Stimulated activated naive CD8-positive, alpha-beta T cell treated with anti-CD3 and anti-CD28 coated beads, Interleukin-15, Interleukin-2, amounts not matched to agents 100 ng/mL and 50 ng/mL, for 24 hours (primary cell): ENCODE data around the gene GOSR1.
A peak's percentile ranks its signal among the peaks of the same experiment; 100 is the strongest.
"Not testable (repeated sequence)": the region's sequence is repeated elsewhere in the genome, so short reads cannot be mapped to it uniquely, and the experiment has no call there.

Source experiments
- H3K27ac Mint-ChIP-seq: one replicate; pipeline ENCODE4 v1.8.0; 2021; ENCODE audit warnings: mild to moderate bottlenecking, mixed read lengths
- H3K27me3 Mint-ChIP-seq: one replicate; pipeline ENCODE4 v1.8.0; 2021; ENCODE audit warnings: mixed read lengths
- H3K36me3 Mint-ChIP-seq: one replicate; pipeline ENCODE4 v1.8.0; 2021; ENCODE audit warnings: low read depth, mixed read lengths
- H3K4me1 Mint-ChIP-seq: one replicate; pipeline ENCODE4 v1.8.0; 2021; ENCODE audit warnings: low read depth, mixed read lengths
- H3K4me3 Mint-ChIP-seq: one replicate; pipeline ENCODE4 v1.8.0; 2021; ENCODE audit warnings: mild to moderate bottlenecking, mixed read lengths
- H3K9me3 Mint-ChIP-seq: one replicate; pipeline ENCODE4 v1.8.0; 2021; ENCODE audit warnings: mixed read lengths

The GOSR1 gene

GRCh38 chr17:30549181-30549580, 72.0 kb downstream of the GOSR1 start:
- not testable (repeated sequence) for H3K9me3 Mint-ChIP-seq, H3K27me3 Mint-ChIP-seq, H3K27ac Mint-ChIP-seq, H3K36me3 Mint-ChIP-seq, H3K4me3 Mint-ChIP-seq
- peaks cover 12% of the 10 kb centered on the region for H3K4me1 Mint-ChIP-seq

GRCh38 chr17:30549864-30550511, 72.8 kb downstream of the GOSR1 start:
- no peaks in the 10 kb centered on the region for H3K9me3 Mint-ChIP-seq
- peaks cover 12% of the 10 kb centered on the region for H3K4me1 Mint-ChIP-seq
- no peak overlapping the region for H3K27ac Mint-ChIP-seq
- no peaks in the 10 kb centered on the region for H3K36me3 Mint-ChIP-seq
- H3K4me3 Mint-ChIP-seq = no peak overlapping the region
- no peaks in the 10 kb centered on the region for H3K27me3 Mint-ChIP-seq

- H3K4me1 Mint-ChIP-seq = peaks cover 12% of the 10 kb centered on the region
- no peaks in the 10 kb centered on the region for H3K9me3 Mint-ChIP-seq
- H3K27ac Mint-ChIP-seq = peak overlapping the region; percentile 21
- no peaks in the 10 kb centered on the region for H3K27me3 Mint-ChIP-seq
- H3K4me3 Mint-ChIP-seq = no peak overlapping the region
- H3K36me3 Mint-ChIP-seq = no peaks in the 10 kb centered on the region
These were observed 73.5 kb downstream of the GOSR1 start for GRCh38 chr17:30550512-30551273.

- H3K27me3 Mint-ChIP-seq, H3K9me3 Mint-ChIP-seq, H3K36me3 Mint-ChIP-seq, H3K4me3 Mint-ChIP-seq, H3K27ac Mint-ChIP-seq: not testable (repeated sequence)
- H3K4me1 Mint-ChIP-seq = peaks cover 12% of the 10 kb centered on the region
These were observed 74.2 kb downstream of the GOSR1 start for GRCh38 chr17:30551274-30551995.

GRCh38 chr17:30551996-30552339, 74.8 kb downstream of the GOSR1 start:
- Mint-ChIP-seq H3K36me3 (no peaks in the 10 kb centered on the region), H3K9me3 (no peaks in the 10 kb centered on the region), H3K4me1 (peaks cover 12% of the 10 kb centered on the region), H3K27me3 (no peaks in the 10 kb centered on the region), H3K4me3 (no peak overlapping the region), H3K27ac (no peak overlapping the region)

GRCh38 chr17:30552994-30553566, 75.9 kb downstream of the GOSR1 start:
- no peak overlapping the region for H3K27ac Mint-ChIP-seq
- H3K36me3 Mint-ChIP-seq = no peaks in the 10 kb centered on the region
- peaks cover 16% of the 10 kb centered on the region for H3K4me1 Mint-ChIP-seq
- H3K4me3 Mint-ChIP-seq = no peak overlapping the region
- H3K9me3 Mint-ChIP-seq = no peaks in the 10 kb centered on the region
- no peaks in the 10 kb centered on the region for H3K27me3 Mint-ChIP-seq

- H3K36me3 Mint-ChIP-seq, H3K27me3 Mint-ChIP-seq, H3K27ac Mint-ChIP-seq, H3K9me3 Mint-ChIP-seq, H3K4me3 Mint-ChIP-seq: not testable (repeated sequence)
- peaks cover 16% of the 10 kb centered on the region for H3K4me1 Mint-ChIP-seq
These were observed 76.7 kb downstream of the GOSR1 start for GRCh38 chr17:30553823-30554440.

GRCh38 chr17:30554839-30555751, 77.9 kb downstream of the GOSR1 start:
- Mint-ChIP-seq H3K4me1 (peaks cover 16% of the 10 kb centered on the region), H3K27me3 (no peaks in the 10 kb centered on the region), H3K9me3 (no peaks in the 10 kb centered on the region), H3K27ac (no peak overlapping the region), H3K36me3 (no peaks in the 10 kb centered on the region), H3K4me3 (no peak overlapping the region)

GRCh38 chr17:30555942-30556341, 78.7 kb downstream of the GOSR1 start:
- Mint-ChIP-seq H3K27ac (no peak overlapping the region), H3K27me3 (no peaks in the 10 kb centered on the region), H3K9me3 (no peaks in the 10 kb centered on the region), H3K36me3 (no peaks in the 10 kb centered on the region), H3K4me3 (no peak overlapping the region), H3K4me1 (peaks cover 11% of the 10 kb centered on the region)

- Mint-ChIP-seq H3K4me3 (no peak overlapping the region), H3K36me3 (no peaks in the 10 kb centered on the region), H3K27ac (no peak overlapping the region), H3K9me3 (no peaks in the 10 kb centered on the region), H3K27me3 (no peaks in the 10 kb centered on the region), H3K4me1 (peaks cover 6% of the 10 kb centered on the region)
These were observed 79.4 kb downstream of the GOSR1 start for GRCh38 chr17:30556374-30557332.

- H3K4me1 Mint-ChIP-seq = peaks cover 4% of the 10 kb centered on the region
- H3K27me3 Mint-ChIP-seq = no peaks in the 10 kb centered on the region
- no peak overlapping the region for H3K27ac Mint-ChIP-seq
- H3K9me3 Mint-ChIP-seq = no peaks in the 10 kb centered on the region
- H3K36me3 Mint-ChIP-seq = no peaks in the 10 kb centered on the region
- no peak overlapping the region for H3K4me3 Mint-ChIP-seq
These were observed 80.9 kb downstream of the GOSR1 start for GRCh38 chr17:30557916-30558685.

- H3K27me3 Mint-ChIP-seq = no peaks in the 10 kb centered on the region
- H3K9me3 Mint-ChIP-seq = no peaks in the 10 kb centered on the region
- no peak overlapping the region for H3K27ac Mint-ChIP-seq
- H3K4me3 Mint-ChIP-seq = no peak overlapping the region
- H3K4me1 Mint-ChIP-seq = peaks cover 4% of the 10 kb centered on the region
- no peaks in the 10 kb centered on the region for H3K36me3 Mint-ChIP-seq
These were observed 81.7 kb downstream of the GOSR1 start for GRCh38 chr17:30558686-30559545.
